Adrenal gland (tissue), 12 donors: ENCODE data around the gene ADAMTS4. TPM values are rescaled to one million over a fixed set of nuclear protein-coding genes. Genes with fewer than 3 reads are reported as not detected.

Source experiments
- DNase-seq, 7 donors: peaks; one replicate each; pipeline ENCODE4 v3.0.0-alpha.2; 2019 to 2020
- H3K27ac ChIP-seq, 5 donors: fragments of 200-600 bp; sonication (generic) in 4 of 5; 1 replicate in 3 of 5; 2 replicates in 2 of 5; pipeline versions ENCODE4 v1.5.1 to v1.8.0; 2016 to 2020; ENCODE audit warnings: mild to moderate bottlenecking in 1 of 5
- H3K27me3 ChIP-seq: fragments of 200-600 bp; 2 replicates; pipeline ENCODE4 v1.8.0; 2021
- H3K36me3 ChIP-seq, 2 donors: fragments of 200-600 bp; replicated peaks in 1 of 2; 1 replicate in 1 of 2; 2 replicates in 1 of 2; pipeline versions ENCODE4 v1.5.1 to v1.8.0; 2018 to 2022
- H3K4me1 ChIP-seq, 2 donors: fragments of 200-600 bp; replicated peaks in 1 of 2; 1 replicate in 1 of 2; 2 replicates in 1 of 2; pipeline versions ENCODE4 v1.5.1 to v1.8.0; 2018 to 2021
- H3K4me3 ChIP-seq, 4 donors: fragments of 200-600 bp; sonication (generic) in 3 of 4; one replicate each; pipeline ENCODE4 v1.5.1; 2016 to 2018
- H3K9me3 ChIP-seq, 3 donors: fragments of 200-600 bp; sonication (generic) in 1 of 3; replicated peaks in 1 of 3; 1 replicate in 2 of 3; 2 replicates in 1 of 3; pipeline versions ENCODE4 v1.5.1 to v1.8.0; 2016 to 2021
- POLR2A ChIP-seq, 2 donors: fragments of 450-650 bp; IDR thresholded peaks; one replicate each; pipeline ENCODE4 v1.6.1; 2017; ENCODE audit warnings: antibody characterized with exemption in 2 of 2, mild to moderate bottlenecking in 2 of 2, moderate library complexity in 1 of 2
- WGBS, 4 donors: extraction: QIAGEN DNeasy Blood & Tissue Kit in 2 of 4; methylation state at CpG; one replicate each; pipeline versions ENCODE4 v1.1.5 to v1.1.7; 2013 to 2017; 5-methylcytosine and 5-hydroxymethylcytosine counted together
- intact Hi-C, 2 donors: fragments of 100-400 bp; cut with DNase I; formaldehyde crosslinking; loops; one replicate each; pipeline versions ENCODE4 v1.14.1 to v1.15.0; 2022 to 2023
- polyA plus RNA-seq, 3 donors: library from polyadenylated mRNA; stranded (reverse); fragments of 200-250 nt in 2 of 3; fragments of 350-450 nt in 1 of 3; fragmentation: Illumina TruSeq in 1 of 3; extraction: RNeasy Lipid Tissue Mini Kit (QIAGEN cat#74804) in 1 of 3; gene quantifications; one replicate each; pipeline ENCODE4 v1.2.3, GENCODE V29; 2013 to 2014
- total RNA-seq, 9 donors: library from RNA; depleted of rRNA in 4 of 9; stranded (reverse); fragments of >200 nt in 4 of 9; fragments of 120-200 nt in 1 of 9; fragmentation: NEBNext Ultra II Directional in 1 of 9; extraction: Animal tissue kit (Norgen Biotek cat#: 25700) in 1 of 9; gene quantifications; one replicate each; pipeline versions ENCODE4 v1.1.0 to v1.2.4, GENCODE V29; 2013 to 2023
- TF ChIP-seq, protein P1 (sequence below), 6 experiments: fragments of 450-650 bp in 4 of 6; fragments of 200-600 bp in 2 of 6; sonication (generic) in 1 of 6; IDR thresholded peaks; 1 replicate in 5 of 6; 2 replicates in 1 of 6; pipeline versions ENCODE4 v1.5.1 to v1.8.0; 2016 to 2021; ENCODE audit warnings: antibody characterized with exemption in 6 of 6, mild to moderate bottlenecking in 2 of 6, moderate library complexity in 1 of 6
- donor health status: healthy with polysubstance abuse.
- donor health status: Bipolar disorder and iron deficiency.
- donor health status: DM: yes; HTN: yes; CAD: no.
- donor health status: DM: no; HTN: no; CAD: no.
- donor health status: DM: no; HTN: no; CAD: no.
- donor health status: DM: yes; HTN: yes; CAD: no.

Gene ADAMTS4
- total and polyA plus RNA-seq, 12 donors = 0.67 to 29.2 (median 10.2) TPM

DNA sequence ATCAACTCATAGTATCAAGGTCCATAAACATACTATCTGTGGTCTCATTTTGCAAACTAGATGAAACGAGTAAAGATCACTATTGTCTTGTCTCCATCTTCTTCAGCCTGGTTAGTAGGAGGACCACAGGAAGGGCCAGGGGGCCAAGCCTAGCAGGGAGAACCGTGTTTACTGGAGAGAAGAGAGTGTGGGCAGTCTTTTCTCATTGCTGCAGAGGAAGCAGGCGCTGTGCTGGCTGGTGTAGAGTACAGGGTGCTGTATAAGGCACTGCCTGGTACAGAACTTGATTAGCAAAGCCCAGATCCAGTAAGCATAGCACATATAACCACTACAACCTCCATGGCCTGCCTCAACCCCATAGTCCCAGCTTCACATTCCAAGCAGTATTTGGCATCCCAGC is 11.5 kb downstream of the ADAMTS4 start:
- 66 to 81% (median 72%) methylated on average over 3 of the region's 3 CpGs for WGBS, 4 donors
- Histone ChIP-seq H3K36me3 (no peaks in the 10 kb centered on the region), H3K4me1 (peaks cover 0 to 12% of the 10 kb centered on the region in 2 donors), H3K27ac (no peak overlapping the region), H3K4me3 (no peak overlapping the region), H3K9me3 (no peaks in the 10 kb centered on the region), H3K27me3 (no peaks in the 10 kb centered on the region)
- TF ChIP-seq POLR2A (IDR thresholded peaks at IDR 0.05) = no peak
- TF ChIP-seq, protein P1, sequence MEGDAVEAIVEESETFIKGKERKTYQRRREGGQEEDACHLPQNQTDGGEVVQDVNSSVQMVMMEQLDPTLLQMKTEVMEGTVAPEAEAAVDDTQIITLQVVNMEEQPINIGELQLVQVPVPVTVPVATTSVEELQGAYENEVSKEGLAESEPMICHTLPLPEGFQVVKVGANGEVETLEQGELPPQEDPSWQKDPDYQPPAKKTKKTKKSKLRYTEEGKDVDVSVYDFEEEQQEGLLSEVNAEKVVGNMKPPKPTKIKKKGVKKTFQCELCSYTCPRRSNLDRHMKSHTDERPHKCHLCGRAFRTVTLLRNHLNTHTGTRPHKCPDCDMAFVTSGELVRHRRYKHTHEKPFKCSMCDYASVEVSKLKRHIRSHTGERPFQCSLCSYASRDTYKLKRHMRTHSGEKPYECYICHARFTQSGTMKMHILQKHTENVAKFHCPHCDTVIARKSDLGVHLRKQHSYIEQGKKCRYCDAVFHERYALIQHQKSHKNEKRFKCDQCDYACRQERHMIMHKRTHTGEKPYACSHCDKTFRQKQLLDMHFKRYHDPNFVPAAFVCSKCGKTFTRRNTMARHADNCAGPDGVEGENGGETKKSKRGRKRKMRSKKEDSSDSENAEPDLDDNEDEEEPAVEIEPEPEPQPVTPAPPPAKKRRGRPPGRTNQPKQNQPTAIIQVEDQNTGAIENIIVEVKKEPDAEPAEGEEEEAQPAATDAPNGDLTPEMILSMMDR (IDR thresholded peaks at IDR 0.05) = no peak
- intact Hi-C loops = no loop called here
- no peak for DNase-seq

DNA sequence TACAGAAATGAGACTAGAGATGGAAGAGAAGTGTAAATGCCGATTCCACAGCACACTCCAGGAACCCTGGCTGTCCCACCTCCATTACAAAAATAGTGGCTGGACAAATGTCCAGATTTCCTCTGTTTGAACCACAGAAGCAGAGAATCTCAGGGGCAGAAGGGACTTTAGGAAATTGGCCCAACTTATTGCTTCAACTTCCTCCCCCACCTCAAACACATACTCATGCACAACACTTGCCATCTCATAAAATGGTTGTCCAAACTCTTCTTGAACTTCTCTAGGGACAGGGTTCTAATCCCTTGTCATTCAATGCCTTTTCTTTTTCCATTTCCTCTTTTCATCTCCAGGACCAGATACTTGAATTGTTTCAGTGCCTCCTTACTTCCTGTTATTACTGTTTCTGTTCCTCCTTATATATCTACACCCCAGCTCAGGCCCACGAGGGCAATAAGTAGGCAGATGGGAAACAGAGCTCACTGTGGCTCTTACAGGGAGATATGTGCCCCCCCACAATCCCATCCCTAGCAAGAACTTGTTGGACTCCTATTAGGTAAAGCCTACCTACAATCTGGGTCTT is 13.0 kb downstream of the ADAMTS4 start:
- Histone ChIP-seq H3K27ac (peak overlapping the region in 3 of 5 donors; percentile 19 to 88 (median 84)), H3K36me3 (no peaks in the 10 kb centered on the region), H3K4me3 (no peak overlapping the region), H3K9me3 (no peaks in the 10 kb centered on the region), H3K4me1 (peaks cover 0 to 12% of the 10 kb centered on the region in 2 donors), H3K27me3 (no peaks in the 10 kb centered on the region)
- TF ChIP-seq, protein P1 (IDR thresholded peaks at IDR 0.05) = no peak
- TF ChIP-seq POLR2A (IDR thresholded peaks at IDR 0.05) = no peak
- no peak for DNase-seq
- intact Hi-C loops = no loop called here
- WGBS, 4 donors = 32 to 52% (median 45%) methylated on average over 2 of the region's 2 CpGs

DNA sequence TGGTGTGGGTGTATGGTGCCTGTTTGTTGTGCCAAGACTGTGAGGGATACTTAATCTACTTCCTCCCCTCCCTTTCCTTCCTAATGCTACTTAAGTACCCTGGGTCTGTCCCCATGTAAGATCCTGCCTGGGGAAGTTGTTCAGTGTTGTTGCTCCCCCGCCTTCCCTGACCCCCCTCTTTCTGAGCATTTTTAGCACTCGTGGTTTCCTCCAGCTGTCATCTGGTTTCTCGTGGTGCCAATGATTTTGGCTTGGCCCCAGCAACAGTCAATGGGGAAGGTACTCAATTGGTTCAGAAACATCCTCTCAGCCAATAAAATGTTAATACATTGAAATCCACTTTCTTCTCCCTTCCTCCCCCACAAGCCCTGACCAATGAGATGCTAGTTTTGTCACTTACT is 13.6 kb downstream of the ADAMTS4 start:
- peak; percentile 64 to 93 (median 82) for DNase-seq
- intact Hi-C loops = no loop called here
- H3K4me1 ChIP-seq = peaks cover 0 to 12% of the 10 kb centered on the region in 2 donors
- WGBS, 4 donors = 13 to 25% (median 21%) methylated on average over 3 of the region's 3 CpGs
- H3K9me3 ChIP-seq = no peaks in the 10 kb centered on the region
- peak overlapping the region in 3 of 5 donors; percentile 19 to 88 (median 84) for H3K27ac ChIP-seq
- H3K36me3 ChIP-seq = no peaks in the 10 kb centered on the region
- no peaks in the 10 kb centered on the region for H3K27me3 ChIP-seq
- TF ChIP-seq, protein P1 (IDR thresholded peaks at IDR 0.05) = no peak
- no peak for TF ChIP-seq POLR2A (IDR thresholded peaks at IDR 0.05)
- no peak overlapping the region for H3K4me3 ChIP-seq

DNA sequence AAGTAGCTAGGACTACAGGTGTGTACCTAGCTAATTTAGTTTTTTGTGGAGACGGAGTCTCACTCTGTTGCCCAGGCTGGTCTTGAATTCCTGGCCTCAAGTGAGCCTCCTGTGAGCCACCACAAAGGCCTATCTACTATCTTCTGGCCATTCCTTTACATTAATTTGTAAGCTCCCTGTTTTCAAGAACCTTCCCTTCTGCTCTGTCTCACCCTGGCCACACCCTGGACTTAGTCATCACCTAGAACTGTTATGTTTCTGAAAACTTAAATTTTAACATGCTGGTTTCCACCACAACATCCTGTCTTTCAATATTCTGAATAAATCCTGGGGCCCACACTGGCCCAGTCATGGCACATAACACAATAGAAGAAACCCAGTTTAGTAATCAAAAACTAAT is 16.6 kb downstream of the ADAMTS4 start:
- no peak overlapping the region for H3K4me3 ChIP-seq
- intact Hi-C loops = no loop called here
- no peaks in the 10 kb centered on the region for H3K27me3 ChIP-seq
- no peaks in the 10 kb centered on the region for H3K9me3 ChIP-seq
- H3K36me3 ChIP-seq = no peaks in the 10 kb centered on the region
- H3K27ac ChIP-seq = no peak overlapping the region
- DNase-seq = no peak
- 79 to 93% (median 93%) methylated on average over 1 of the region's 1 CpG; no CpG with 5 or more reads in 1 of the 4 donors for WGBS, 4 donors
- TF ChIP-seq POLR2A (IDR thresholded peaks at IDR 0.05) = no peak
- TF ChIP-seq, protein P1 (IDR thresholded peaks at IDR 0.05) = no peak
- peaks cover 0 to 19% of the 10 kb centered on the region in 2 donors for H3K4me1 ChIP-seq
